HepG2 (cell line): ENCODE results near the gene SRSF10.

Experiments
- ARNT ChIP-seq: fragments of 450-650 bp; IDR thresholded peaks from 2 replicates; pipeline ENCODE4 v1.6.1; 2017
- CBX2 ChIP-seq, 2 experiments: fragments of 200-600 bp in 1 of 2; sonication (generic); formaldehyde crosslinking in 1 of 2; IDR thresholded peaks; 2 replicates each; pipeline versions ENCODE4 v1.7.0 to v1.8.1; 2018 to 2022; ENCODE audit warnings: low read depth in 2 of 2, low read length in 1 of 2, mild to moderate bottlenecking in 1 of 2, missing genetic modification reagents in 1 of 2
- ELF4 ChIP-seq: sonication (generic); formaldehyde crosslinking; IDR thresholded peaks from 2 replicates; pipeline ENCODE4 v1.5.0; 2020; ENCODE audit warnings: missing genetic modification reagents, mild to moderate bottlenecking, moderate library complexity, borderline replicate concordance
- EP300 ChIP-seq, 3 experiments: sonication (generic) in 1 of 3; formaldehyde crosslinking in 1 of 3; IDR thresholded peaks; 2 replicates each; pipeline versions ENCODE4 v1.5.1 to v1.6.1; 2011 to 2020; ENCODE audit warnings: low read depth in 2 of 3, low read length in 2 of 3, borderline replicate concordance in 1 of 3, improper control_type of control experiment in 1 of 3, mild to moderate bottlenecking in 1 of 3, missing genetic modification reagents in 1 of 3, moderate library complexity in 1 of 3
- EZH2 ChIP-seq: conservative IDR thresholded peaks from 2 replicates; pipeline ENCODE4 v1.6.1; 2012; ENCODE audit warnings: mild to moderate bottlenecking, low read depth, low read length, moderate library complexity
- HCFC1 ChIP-seq: fragments of 150-350 bp; IDR thresholded peaks from 2 replicates; pipeline ENCODE4 v1.6.1; 2014; ENCODE audit warnings: low read depth, low read length
- NFYB ChIP-seq: sonication (generic); formaldehyde crosslinking; IDR thresholded peaks from 2 replicates; pipeline ENCODE4 v1.4.0; 2020; ENCODE audit warnings: missing genetic modification reagents
- POLR2A ChIP-seq, 2 experiments: IDR thresholded peaks; 2 replicates each; pipeline ENCODE4 v1.6.1; 2011; ENCODE audit warnings: low read depth in 2 of 2, low read length in 2 of 2, mild to moderate bottlenecking in 1 of 2, moderate library complexity in 1 of 2; ENCODE audit not compliant: insufficient read depth in 1 of 2
- PPARG ChIP-seq: conservative IDR thresholded peaks from 2 replicates; pipeline ENCODE4 v1.6.1; 2016; ENCODE audit warnings: missing biosample characterization, missing genetic modification reagents
- ZBTB38 ChIP-seq: sonication (generic); formaldehyde crosslinking; IDR thresholded peaks from 2 replicates; pipeline ENCODE4 v1.5.1; 2020; ENCODE audit warnings: mild to moderate bottlenecking, missing genetic modification reagents
- ZNF333 ChIP-seq: sonication (generic); formaldehyde crosslinking; IDR thresholded peaks from 2 replicates; pipeline ENCODE4 v1.4.0; 2020; ENCODE audit warnings: mild to moderate bottlenecking, missing genetic modification reagents, borderline replicate concordance
- TF ChIP-seq, protein P1 (sequence below): sonication (generic); formaldehyde crosslinking; IDR thresholded peaks from 2 replicates; pipeline ENCODE4 v1.5.0; 2020; ENCODE audit warnings: mild to moderate bottlenecking, missing genetic modification reagents, moderate library complexity
- TF ChIP-seq, protein P2 (sequence below): sonication (generic); formaldehyde crosslinking; IDR thresholded peaks from 2 replicates; pipeline ENCODE4 v1.8.1; 2022; ENCODE audit warnings: mild to moderate bottlenecking, missing genetic modification reagents
- TF ChIP-seq, protein P3 (sequence below): sonication (generic); formaldehyde crosslinking; IDR thresholded peaks from 2 replicates; pipeline ENCODE4 v1.9.0; 2021; ENCODE audit warnings: missing genetic modification reagents, mild to moderate bottlenecking, borderline replicate concordance

DNA sequence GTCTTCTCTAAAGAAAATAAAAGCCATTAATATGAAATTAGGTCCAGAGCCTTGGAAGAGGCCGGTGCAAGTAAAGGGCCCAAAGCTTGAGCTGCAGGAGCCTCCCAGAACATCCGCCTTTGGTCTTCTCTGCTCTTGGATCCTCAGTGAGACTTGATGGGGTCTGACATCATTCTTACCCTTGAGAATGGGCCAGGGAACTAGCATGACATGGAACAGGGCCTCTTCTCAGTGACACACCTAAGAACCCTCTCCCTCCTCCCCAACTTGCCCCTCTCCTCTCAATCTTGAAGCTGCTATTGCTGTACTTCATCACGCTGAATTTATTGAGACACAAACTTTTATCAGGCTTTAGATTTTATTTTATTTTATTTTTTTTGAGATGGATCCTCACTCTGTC is 40.3 kb upstream of the SRSF10 start:
- TF ChIP-seq ZNF333 (CRISPR knock-in tag) (no peak), NFYB (no peak), ARNT (no peak), EZH2 (no peak), HCFC1 (no peak), ELF4 (CRISPR knock-in tag) (no peak), EP300 (IDR thresholded peaks at IDR 0.05; ENCODE audit: low read depth in 2 of 2, low read length in 2 of 2) (no peak), EP300 (CRISPR knock-in tag; IDR thresholded peaks at IDR 0.05; ENCODE audit: borderline replicate concordance) (no peak), CBX2 (IDR thresholded peaks at IDR 0.05; ENCODE audit: low read depth, low read length) (no peak), CBX2 (CRISPR knock-in tag; IDR thresholded peaks at IDR 0.05; ENCODE audit: low read depth) (no peak), ZBTB38 (CRISPR knock-in tag) (no peak), PPARG (no peak), POLR2A (IDR thresholded peaks at IDR 0.05; ENCODE audit: insufficient read depth in 1 of 2, low read depth in 2 of 2, low read length in 2 of 2) (no peak)
- TF ChIP-seq, protein P1, sequence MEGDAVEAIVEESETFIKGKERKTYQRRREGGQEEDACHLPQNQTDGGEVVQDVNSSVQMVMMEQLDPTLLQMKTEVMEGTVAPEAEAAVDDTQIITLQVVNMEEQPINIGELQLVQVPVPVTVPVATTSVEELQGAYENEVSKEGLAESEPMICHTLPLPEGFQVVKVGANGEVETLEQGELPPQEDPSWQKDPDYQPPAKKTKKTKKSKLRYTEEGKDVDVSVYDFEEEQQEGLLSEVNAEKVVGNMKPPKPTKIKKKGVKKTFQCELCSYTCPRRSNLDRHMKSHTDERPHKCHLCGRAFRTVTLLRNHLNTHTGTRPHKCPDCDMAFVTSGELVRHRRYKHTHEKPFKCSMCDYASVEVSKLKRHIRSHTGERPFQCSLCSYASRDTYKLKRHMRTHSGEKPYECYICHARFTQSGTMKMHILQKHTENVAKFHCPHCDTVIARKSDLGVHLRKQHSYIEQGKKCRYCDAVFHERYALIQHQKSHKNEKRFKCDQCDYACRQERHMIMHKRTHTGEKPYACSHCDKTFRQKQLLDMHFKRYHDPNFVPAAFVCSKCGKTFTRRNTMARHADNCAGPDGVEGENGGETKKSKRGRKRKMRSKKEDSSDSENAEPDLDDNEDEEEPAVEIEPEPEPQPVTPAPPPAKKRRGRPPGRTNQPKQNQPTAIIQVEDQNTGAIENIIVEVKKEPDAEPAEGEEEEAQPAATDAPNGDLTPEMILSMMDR (CRISPR knock-in tag), result no peak
- TF ChIP-seq, protein P2, sequence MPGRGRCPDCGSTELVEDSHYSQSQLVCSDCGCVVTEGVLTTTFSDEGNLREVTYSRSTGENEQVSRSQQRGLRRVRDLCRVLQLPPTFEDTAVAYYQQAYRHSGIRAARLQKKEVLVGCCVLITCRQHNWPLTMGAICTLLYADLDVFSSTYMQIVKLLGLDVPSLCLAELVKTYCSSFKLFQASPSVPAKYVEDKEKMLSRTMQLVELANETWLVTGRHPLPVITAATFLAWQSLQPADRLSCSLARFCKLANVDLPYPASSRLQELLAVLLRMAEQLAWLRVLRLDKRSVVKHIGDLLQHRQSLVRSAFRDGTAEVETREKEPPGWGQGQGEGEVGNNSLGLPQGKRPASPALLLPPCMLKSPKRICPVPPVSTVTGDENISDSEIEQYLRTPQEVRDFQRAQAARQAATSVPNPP (CRISPR knock-in tag), result no peak
- TF ChIP-seq, protein P3, sequence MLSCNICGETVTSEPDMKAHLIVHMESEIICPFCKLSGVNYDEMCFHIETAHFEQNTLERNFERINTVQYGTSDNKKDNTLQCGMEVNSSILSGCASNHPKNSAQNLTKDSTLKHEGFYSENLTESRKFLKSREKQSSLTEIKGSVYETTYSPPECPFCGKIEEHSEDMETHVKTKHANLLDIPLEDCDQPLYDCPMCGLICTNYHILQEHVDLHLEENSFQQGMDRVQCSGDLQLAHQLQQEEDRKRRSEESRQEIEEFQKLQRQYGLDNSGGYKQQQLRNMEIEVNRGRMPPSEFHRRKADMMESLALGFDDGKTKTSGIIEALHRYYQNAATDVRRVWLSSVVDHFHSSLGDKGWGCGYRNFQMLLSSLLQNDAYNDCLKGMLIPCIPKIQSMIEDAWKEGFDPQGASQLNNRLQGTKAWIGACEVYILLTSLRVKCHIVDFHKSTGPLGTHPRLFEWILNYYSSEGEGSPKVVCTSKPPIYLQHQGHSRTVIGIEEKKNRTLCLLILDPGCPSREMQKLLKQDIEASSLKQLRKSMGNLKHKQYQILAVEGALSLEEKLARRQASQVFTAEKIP (CRISPR knock-in tag), result no peak
